SJSA1 (cell line): ENCODE results near the gene LCE2D. TPM values are rescaled to one million over a fixed set of nuclear protein-coding genes. Genes with fewer than 3 reads are reported as not detected.
"Not testable (repeated sequence)": the region's sequence is repeated elsewhere in the genome, so short reads cannot be mapped to it uniquely, and the experiment has no call there.

Source experiments
- DNase-seq, 2 experiments: peaks; one replicate each; pipeline ENCODE4 v3.0.0-alpha.2; 2015 to 2020; ENCODE audit warnings: low spot score in 2 of 2, low read depth in 1 of 2
- H3K27ac ChIP-seq: fragments of 250-450 bp; sonication (Bioruptor Pico); 2 replicates; pipeline ENCODE4 v1.5.1; 2020; ENCODE audit warnings: mild to moderate bottlenecking, moderate library complexity
- H3K27me3 ChIP-seq: fragments of 250-450 bp; sonication (Bioruptor Pico); replicated peaks from 2 replicates; pipeline ENCODE4 v1.5.1; 2020; ENCODE audit warnings: mild to moderate bottlenecking, moderate library complexity
- H3K36me3 ChIP-seq: fragments of 250-450 bp; sonication (Bioruptor Pico); 2 replicates; pipeline ENCODE4 v1.5.1; 2020; ENCODE audit warnings: mild to moderate bottlenecking
- H3K4me1 ChIP-seq: fragments of 250-450 bp; sonication (Bioruptor Pico); replicated peaks from 2 replicates; pipeline ENCODE4 v1.6.1; 2021; ENCODE audit warnings: mild to moderate bottlenecking
- H3K4me3 ChIP-seq: fragments of 250-450 bp; sonication (Bioruptor Pico); 2 replicates; pipeline ENCODE4 v1.5.1; 2020; ENCODE audit warnings: mild to moderate bottlenecking
- H3K9me3 ChIP-seq: fragments of 250-450 bp; sonication (Bioruptor Pico); replicated peaks from 2 replicates; pipeline ENCODE4 v1.5.1; 2020; ENCODE audit warnings: mild to moderate bottlenecking
- total RNA-seq: library from RNA; depleted of rRNA; stranded (reverse); fragments of >200 nt; shearing (Covaris generic); gene quantifications from 2 replicates; pipeline ENCODE4 v1.2.3, GENCODE V29; 2014

Gene LCE2D
- total RNA-seq, 1 experiment from 2014 or later: not detected

DNA sequence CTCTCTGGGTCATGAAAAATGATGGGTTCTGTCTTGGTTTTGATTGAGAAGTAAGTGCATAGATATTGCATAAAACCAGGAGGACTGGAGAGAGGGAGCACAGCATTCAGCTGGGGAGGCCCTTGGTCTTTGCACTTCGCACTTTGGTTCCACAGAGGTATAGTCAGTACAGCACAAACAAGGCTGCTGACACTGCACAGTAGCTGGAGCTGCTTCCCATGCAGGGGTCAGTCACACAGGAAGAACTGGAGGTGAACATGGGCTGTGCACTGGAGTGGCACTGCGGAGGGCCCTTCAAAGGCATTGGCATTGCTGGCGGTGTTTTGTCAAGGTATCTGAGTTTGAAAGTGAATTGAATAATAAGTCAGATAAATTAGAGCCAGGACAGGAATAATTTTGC lies 4.5 kb upstream of the LCE2D start:
- H3K36me3 ChIP-seq: no peaks in the 10 kb centered on the region
- no peaks in the 10 kb centered on the region for H3K9me3 ChIP-seq
- no peaks in the 10 kb centered on the region for H3K4me1 ChIP-seq
- DNase-seq: no peak
- no peak overlapping the region for H3K4me3 ChIP-seq
- 0 out of 2 replicates have a peak, but pooled peaks cover 5% of the 10 kb centered on the region for H3K27me3 ChIP-seq
- no peak overlapping the region for H3K27ac ChIP-seq

DNA sequence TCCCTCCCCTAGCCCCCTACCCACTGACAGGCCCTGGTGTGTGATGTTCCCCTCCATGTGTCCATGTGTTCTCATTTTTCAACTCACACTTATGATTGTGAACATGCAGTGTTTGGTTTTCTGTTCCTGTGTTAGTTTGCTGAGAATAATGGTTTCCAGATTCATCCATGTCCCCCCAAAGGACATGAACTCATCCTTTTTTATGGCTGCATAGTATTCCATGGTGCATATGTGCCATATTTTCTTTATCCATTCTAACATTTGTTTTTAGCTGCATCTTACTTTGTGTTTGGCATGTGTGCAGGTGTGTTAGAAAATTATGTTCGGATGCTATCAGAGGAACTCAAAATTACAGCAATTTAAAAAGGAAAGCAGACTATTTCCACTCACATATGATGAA lies 3.0 kb downstream of the LCE2D start:
- not testable (repeated sequence) for H3K27ac ChIP-seq, H3K4me1 ChIP-seq, H3K27me3 ChIP-seq, H3K36me3 ChIP-seq, DNase-seq, H3K9me3 ChIP-seq, H3K4me3 ChIP-seq

DNA sequence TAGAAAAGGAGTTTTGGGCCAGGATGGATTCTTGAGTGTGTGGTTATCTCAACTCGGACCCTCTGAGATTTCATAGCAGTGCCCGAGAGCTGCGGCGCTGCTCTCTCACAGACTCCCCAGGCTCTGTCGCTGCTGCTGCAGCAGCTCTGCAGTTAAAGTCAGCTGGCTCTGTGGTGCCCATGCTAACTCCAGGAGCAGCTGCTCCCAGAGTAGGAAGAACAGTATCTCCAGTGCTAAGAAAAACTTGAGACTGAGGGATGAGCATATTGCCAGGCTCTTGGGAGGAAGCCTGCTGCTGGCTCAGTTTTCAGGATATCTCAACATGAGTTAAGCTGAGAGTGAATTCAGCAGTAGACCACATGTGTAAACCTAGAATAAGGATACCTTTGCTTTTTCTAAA lies 4.5 kb downstream of the LCE2D start:
- Histone ChIP-seq H3K27me3 (no peaks in the 10 kb centered on the region; the same call in 1 of the 2 replicates), H3K36me3 (no peaks in the 10 kb centered on the region), H3K4me1 (no peaks in the 10 kb centered on the region), H3K9me3 (no peaks in the 10 kb centered on the region), H3K4me3 (no peak overlapping the region), H3K27ac (no peak overlapping the region)
- DNase-seq: no peak

- H3K27me3 ChIP-seq: peaks cover 6% of the 10 kb centered on the region; the same call in 1 of the 2 replicates
- H3K9me3 ChIP-seq: no peaks in the 10 kb centered on the region
- no peak overlapping the region for H3K27ac ChIP-seq
- H3K4me1 ChIP-seq: no peaks in the 10 kb centered on the region
- no peak for DNase-seq
- no peaks in the 10 kb centered on the region for H3K36me3 ChIP-seq
- no peak overlapping the region for H3K4me3 ChIP-seq
These were observed 9.8 kb downstream of the LCE2D start for GRCh38 chr1:152673016-152673415.

DNA sequence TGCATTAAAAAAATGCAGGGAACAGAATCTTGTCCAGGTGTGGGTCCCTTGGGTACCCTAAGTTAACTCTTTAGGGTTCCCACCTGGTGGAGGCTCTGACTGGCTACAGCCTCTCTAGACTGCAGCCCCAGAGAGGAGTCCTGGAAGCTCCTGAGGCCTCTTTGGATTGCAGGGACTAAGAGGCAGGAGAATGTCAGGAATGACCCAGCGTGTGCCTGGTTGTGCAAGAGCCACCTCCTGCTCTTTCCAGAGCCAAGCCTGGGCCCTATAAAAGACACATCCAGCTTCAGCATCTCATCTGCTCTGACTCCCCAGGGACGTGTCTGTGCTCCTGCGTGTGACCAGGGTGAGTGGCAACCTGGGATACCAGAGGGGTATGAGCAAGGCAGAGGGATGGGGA lies 11.8 kb downstream of the LCE2D start, which contains the start of gene LCE2C:
Gene LCE2C (plus strand): TSS at position 297 of the 400 bp plus-strand sequence. CDS start 737 bp downstream, outside the sequence.
- not testable (repeated sequence) for H3K4me1 ChIP-seq, DNase-seq, H3K36me3 ChIP-seq, H3K4me3 ChIP-seq, H3K9me3 ChIP-seq, H3K27ac ChIP-seq
- H3K27me3 ChIP-seq: peaks cover 12% of the 10 kb centered on the region; the same call in 1 of the 2 replicates

- H3K27ac ChIP-seq: no peak overlapping the region
- peaks cover 21% of the 10 kb centered on the region for H3K27me3 ChIP-seq
- H3K4me1 ChIP-seq: no peaks in the 10 kb centered on the region
- no peaks in the 10 kb centered on the region for H3K36me3 ChIP-seq
- H3K4me3 ChIP-seq: no peak overlapping the region
- H3K9me3 ChIP-seq: no peaks in the 10 kb centered on the region
- DNase-seq: no peak
These were observed 16.3 kb downstream of the LCE2D start for GRCh38 chr1:152679459-152679858.

DNA sequence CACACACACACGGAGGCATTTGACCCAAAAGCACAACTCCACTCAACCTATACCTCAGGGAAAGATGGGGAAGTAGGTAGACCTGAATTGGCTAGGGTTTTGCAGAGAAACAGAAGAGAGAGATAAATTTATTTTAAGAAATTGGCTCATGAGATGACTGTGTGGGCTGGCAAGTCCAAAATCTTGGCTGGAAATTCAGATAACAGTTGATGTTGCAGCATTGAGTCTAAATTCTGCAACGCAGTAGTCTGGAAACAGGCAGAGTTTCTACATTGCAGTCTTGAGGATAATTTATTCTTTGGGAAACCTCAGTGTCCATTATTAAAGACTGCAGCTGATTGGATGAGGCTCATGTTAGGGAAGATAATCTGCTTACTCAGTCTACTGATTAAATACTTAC lies 18.4 kb downstream of the LCE2D start:
- Histone ChIP-seq H3K4me1 (no peaks in the 10 kb centered on the region), H3K27ac (no peak overlapping the region), H3K27me3 (peaks cover 21% of the 10 kb centered on the region), H3K9me3 (no peaks in the 10 kb centered on the region), H3K36me3 (no peaks in the 10 kb centered on the region), H3K4me3 (no peak overlapping the region)
- no peak for DNase-seq

GRCh38 chr1:152683846-152684245 lies 20.7 kb downstream of the LCE2D start:
- H3K27me3 ChIP-seq: peaks cover 9% of the 10 kb centered on the region
- DNase-seq: no peak
- no peaks in the 10 kb centered on the region for H3K9me3 ChIP-seq
- H3K27ac ChIP-seq: no peak overlapping the region
- H3K36me3 ChIP-seq: no peaks in the 10 kb centered on the region
- H3K4me1 ChIP-seq: no peaks in the 10 kb centered on the region
- H3K4me3 ChIP-seq: no peak overlapping the region

- DNase-seq, H3K27ac ChIP-seq: not testable (repeated sequence)
These were observed 22.6 kb downstream of the LCE2D start, which contains the start of gene LCE2B for GRCh38 chr1:152685823-152686222. Gene LCE2B (plus strand): TSS chr1:152686123. CDS start chr1:152686844, 721 bp downstream.

DNA sequence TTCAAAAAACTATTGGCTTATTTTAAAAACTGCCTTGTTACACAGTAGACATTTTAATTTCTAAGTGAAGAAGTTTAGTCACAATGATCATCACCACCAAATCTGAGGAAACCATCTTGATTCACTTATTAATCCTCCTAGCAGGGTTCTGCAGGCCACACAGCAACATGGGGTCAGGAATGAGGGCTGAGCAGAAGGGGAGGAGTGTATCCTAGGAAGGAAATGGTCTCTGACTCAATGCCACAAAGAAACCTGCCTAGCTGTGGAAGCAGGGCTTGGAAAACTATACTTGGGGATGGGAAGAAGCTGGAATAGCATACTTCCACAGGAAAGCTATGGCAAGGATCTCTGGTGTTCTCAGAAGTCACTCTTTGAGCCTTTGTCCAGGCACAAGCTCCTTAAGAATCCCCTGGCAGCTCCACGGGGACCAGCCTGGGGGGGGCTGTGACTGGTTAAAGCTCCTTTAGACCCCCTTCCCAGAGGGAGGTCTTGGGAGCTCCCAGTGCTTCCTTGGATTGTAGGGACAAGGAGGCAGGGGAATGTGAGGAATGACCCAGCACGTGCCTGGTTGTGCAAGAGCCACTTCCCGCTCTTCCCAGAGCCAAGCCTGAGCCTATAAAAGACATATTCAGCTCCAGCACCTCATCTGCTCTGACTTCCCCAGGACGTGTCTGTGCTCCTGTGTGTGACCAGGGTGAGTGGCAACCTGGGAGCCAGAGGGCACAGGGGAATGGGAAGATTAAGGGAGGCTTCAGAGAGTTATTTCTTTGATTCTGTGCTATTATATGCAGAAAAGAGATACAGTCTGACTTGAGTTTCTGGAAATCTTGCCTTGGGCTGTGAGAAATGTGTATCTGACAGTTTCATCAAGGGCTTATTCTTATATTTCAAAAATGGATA lies 34.8 kb downstream of the LCE2D start, which contains the start of gene LCE2A:
Gene LCE2A (plus strand): TSS at position 645 of the 900 bp plus-strand sequence. CDS start 557 bp downstream, outside the sequence.
- Histone ChIP-seq H3K9me3 (no peaks in the 10 kb centered on the region), H3K36me3 (no peaks in the 10 kb centered on the region), H3K4me1 (no peaks in the 10 kb centered on the region), H3K27me3 (no peaks in the 10 kb centered on the region), H3K27ac (no peak within 1 kb of the TSS), H3K4me3 (no peak within 1 kb of the TSS)
- no peak for DNase-seq

More at GRCh38 chr1:152685823-152686222, 22.6 kb downstream of the LCE2D start, which contains the start of gene LCE2B:
- H3K4me1 ChIP-seq, H3K36me3 ChIP-seq, H3K27me3 ChIP-seq, H3K9me3 ChIP-seq, H3K4me3 ChIP-seq: not testable (repeated sequence)

DNA sequence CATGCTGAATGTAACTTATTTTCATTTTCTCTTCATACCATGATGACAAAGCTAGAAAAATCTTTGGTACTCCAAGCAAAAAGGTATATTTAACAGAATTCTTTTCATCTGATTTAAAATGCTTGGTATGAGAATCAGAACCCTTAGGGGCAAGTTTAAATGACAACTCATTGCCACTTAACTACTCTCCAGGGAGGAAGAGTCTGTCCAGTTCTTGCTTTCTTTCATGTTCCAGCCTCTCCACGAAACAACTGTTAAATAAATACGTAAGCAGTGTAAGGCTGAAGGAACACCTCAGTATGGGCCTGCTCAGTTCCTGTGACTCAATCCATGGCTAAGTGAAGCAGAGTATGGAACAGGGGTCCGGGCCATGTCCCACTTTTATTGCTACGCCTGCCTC lies 36.6 kb downstream of the LCE2D start:
- no peak for DNase-seq
- Histone ChIP-seq H3K9me3 (no peaks in the 10 kb centered on the region), H3K4me3 (no peak overlapping the region), H3K27me3 (no peaks in the 10 kb centered on the region), H3K27ac (no peak overlapping the region), H3K36me3 (no peaks in the 10 kb centered on the region), H3K4me1 (no peaks in the 10 kb centered on the region)

GRCh38 chr1:152707860-152708259 lies 44.7 kb downstream of the LCE2D start, which contains the start of gene LCE4A:
Gene LCE4A (plus strand): TSS chr1:152708160. CDS start chr1:152709076, 916 bp downstream.
- no peak within 1 kb of the TSS for H3K4me3 ChIP-seq
- no peak for DNase-seq
- H3K36me3 ChIP-seq: no peaks in the 10 kb centered on the region
- no peak within 1 kb of the TSS for H3K27ac ChIP-seq
- peaks cover 4% of the 10 kb centered on the region; the same call in 1 of the 2 replicates for H3K27me3 ChIP-seq
- no peaks in the 10 kb centered on the region for H3K9me3 ChIP-seq
- H3K4me1 ChIP-seq: no peaks in the 10 kb centered on the region
